GM12891 (cell line): ENCODE results near the gene KCNG2.

Experiments
- POLR2A ChIP-seq: IDR thresholded peaks from 2 replicates; pipeline ENCODE4 v1.6.1; 2011; ENCODE audit warnings: low read depth, low read length, control low read depth
- POLR2AphosphoS5 ChIP-seq: IDR thresholded peaks from 2 replicates; pipeline ENCODE4 v1.6.1; 2011; ENCODE audit warnings: low read depth, low read length, control low read depth

DNA sequence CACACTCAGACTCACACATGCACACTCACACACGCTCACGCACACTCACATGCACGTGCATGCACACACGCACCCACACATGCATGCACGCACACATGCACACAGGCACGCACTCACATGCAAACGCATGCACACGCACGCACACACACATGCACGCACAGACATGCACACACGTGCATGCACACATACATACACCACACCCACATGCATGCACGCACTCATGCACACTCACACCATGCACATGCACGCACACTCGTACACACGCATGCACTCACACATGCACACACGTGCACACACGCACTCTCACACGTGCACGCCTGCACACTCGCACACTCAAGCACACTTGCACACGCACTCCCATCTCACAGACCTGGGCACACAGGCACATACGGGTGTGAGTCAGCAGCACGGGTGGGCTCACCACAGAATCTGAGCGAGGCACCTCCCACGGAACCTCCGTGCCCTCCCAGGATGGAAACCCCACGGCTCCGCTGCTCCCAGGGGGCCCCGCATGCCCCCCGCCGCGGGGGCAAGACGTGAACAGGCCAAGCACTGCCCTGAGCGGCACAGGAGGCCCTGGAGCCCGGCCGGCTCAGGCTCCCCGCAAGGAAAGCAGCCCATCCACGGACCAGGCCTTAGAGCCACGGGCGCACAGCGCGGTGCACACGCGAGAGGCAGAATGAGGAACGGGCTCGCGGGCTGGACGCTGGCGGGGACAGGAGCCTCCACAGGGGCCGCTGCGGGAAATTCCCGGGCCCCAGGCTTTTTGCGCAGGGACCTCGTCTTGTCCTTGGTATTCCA is 8.4 kb upstream of the KCNG2 start:
- TF ChIP-seq POLR2A (no peak), POLR2AphosphoS5 (no peak)
